Lung (tissue), 12 donors: Measurements from ENCODE around the gene PAPSS2. TPM values are rescaled to one million over a fixed set of nuclear protein-coding genes. Genes with fewer than 3 reads are reported as not detected.
A peak's percentile ranks its signal among the peaks of the same experiment; 100 is the strongest.

ENCODE experiments used
- ATAC-seq: fragments of 200-7000 bp; cut with Tn5 transposase; one replicate; pipeline ENCODE4 v1.9.1; 2020; ENCODE audit warnings: moderate number of reproducible peaks; ENCODE audit not compliant: insufficient read depth, low FRiP score
- DNase-seq, 3 donors: peaks; one replicate each; pipeline ENCODE4 v3.0.0-alpha.2; 2013 to 2017
- H3K27ac ChIP-seq, 2 donors: one replicate each; pipeline ENCODE4 v1.5.1; 2013; ENCODE audit warnings: mild to moderate bottlenecking in 2 of 2, moderate library complexity in 2 of 2, control low read depth in 1 of 2, inconsistent platforms in 1 of 2, low read depth in 1 of 2, low read length in 1 of 2
- H3K27me3 ChIP-seq, 3 donors: one replicate each; pipeline ENCODE4 v1.5.1; 2013; ENCODE audit warnings: low read length in 2 of 3; ENCODE audit not compliant: control insufficient read depth in 3 of 3, insufficient read depth in 3 of 3
- H3K36me3 ChIP-seq, 4 donors: one replicate each; pipeline ENCODE4 v1.5.1; 2013; ENCODE audit warnings: low read length in 4 of 4, mild to moderate bottlenecking in 1 of 4, moderate library complexity in 1 of 4; ENCODE audit not compliant: control insufficient read depth in 4 of 4, insufficient read depth in 4 of 4
- H3K4me1 ChIP-seq, 5 donors: one replicate each; pipeline ENCODE4 v1.5.1; 2013; ENCODE audit warnings: low read length in 5 of 5, mild to moderate bottlenecking in 2 of 5, moderate library complexity in 1 of 5; ENCODE audit not compliant: control insufficient read depth in 5 of 5, insufficient read depth in 5 of 5
- H3K4me3 ChIP-seq: one replicate; pipeline ENCODE4 v1.5.1; 2013; ENCODE audit warnings: mild to moderate bottlenecking, control low read depth, moderate library complexity
- H3K9ac ChIP-seq, 2 donors: one replicate each; pipeline ENCODE4 v1.5.1; 2013; ENCODE audit warnings: low read length in 2 of 2, control low read depth in 1 of 2; ENCODE audit not compliant: insufficient read depth in 1 of 2
- H3K9me3 ChIP-seq, 4 donors: one replicate each; pipeline ENCODE4 v1.5.1; 2013; ENCODE audit warnings: low read length in 3 of 4, mild to moderate bottlenecking in 1 of 4, moderate library complexity in 1 of 4; ENCODE audit not compliant: control insufficient read depth in 4 of 4, insufficient read depth in 3 of 4
- CTCF ChIP-seq: IDR thresholded peaks from 2 replicates; pipeline ENCODE4 v1.5.1; 2012; ENCODE audit warnings: mild to moderate bottlenecking; ENCODE audit errors: control extremely low read depth, extremely low read depth
- WGBS, 2 donors: extraction: QIAGEN DNeasy Blood & Tissue Kit; methylation state at CpG; one replicate each; pipeline ENCODE4 v1.1.7; 2013; 5-methylcytosine and 5-hydroxymethylcytosine counted together
- polyA plus RNA-seq, 2 donors: library from polyadenylated mRNA; stranded (reverse); fragments of 200-250 nt; gene quantifications; one replicate each; pipeline ENCODE4 v1.2.1, GENCODE V29; 2013
- total RNA-seq, 2 donors: library from RNA; depleted of rRNA in 1 of 2; stranded (reverse); fragments of >200 nt in 1 of 2; gene quantifications; one replicate each; pipeline ENCODE4 v1.2.1, GENCODE V29; 2014 to 2021
- donor health status: control.
- donor health status: control.
- donor health status: Bipolar disorder and iron deficiency.
- donor health status: healthy.
- donor health status: DM: yes; HTN: yes; CAD: no.

PAPSS2 gene
- total and polyA plus RNA-seq, 4 donors: 29.0 to 107 (median 81.1) TPM

GRCh38 chr10:87667493-87667892, 7.8 kb downstream of the PAPSS2 start:
- Histone ChIP-seq H3K9ac (no peak overlapping the region), H3K4me3 (no peak overlapping the region), H3K9me3 (no peaks in the 10 kb centered on the region), H3K36me3 (peaks cover 0 to 20% (median 10%) of the 10 kb centered on the region in 4 donors), H3K27me3 (no peaks in the 10 kb centered on the region), H3K4me1 (peaks cover 0 to 18% (median 3%) of the 10 kb centered on the region in 5 donors), H3K27ac (no peak overlapping the region)
- TF ChIP-seq CTCF: no peak
- 60 to 69% methylated on average over 2 of the region's 2 CpGs for WGBS, 2 donors
- ATAC-seq (no peak), DNase-seq (peak in 2 of 3 donors; percentile 46 to 71)

GRCh38 chr10:87668324-87669074, 8.8 kb downstream of the PAPSS2 start:
- Histone ChIP-seq H3K27ac (no peak overlapping the region), H3K9me3 (no peaks in the 10 kb centered on the region), H3K4me1 (peaks cover 0 to 18% (median 3%) of the 10 kb centered on the region in 5 donors), H3K27me3 (no peaks in the 10 kb centered on the region), H3K36me3 (peaks cover 0 to 20% (median 10%) of the 10 kb centered on the region in 4 donors), H3K4me3 (no peak overlapping the region), H3K9ac (no peak overlapping the region)
- no peak for ATAC-seq
- WGBS, 2 donors: 57 to 59% methylated on average over 5 of the region's 5 CpGs
- no peak for TF ChIP-seq CTCF
- DNase-seq: peak in 1 of 3 donors; percentile 32

- ATAC-seq (no peak), DNase-seq (no peak)
- Histone ChIP-seq H3K27me3 (no peaks in the 10 kb centered on the region), H3K4me1 (peaks cover 0 to 18% (median 2%) of the 10 kb centered on the region in 5 donors), H3K9me3 (no peaks in the 10 kb centered on the region), H3K36me3 (peaks cover 0 to 12% (median 7%) of the 10 kb centered on the region in 4 donors), H3K27ac (no peak overlapping the region), H3K4me3 (no peak overlapping the region), H3K9ac (no peak overlapping the region)
- TF ChIP-seq CTCF: no peak
- whole genome bisulfite sequencing, 2 donors: 89 to 98% methylated on average over 1 of the region's 1 CpG
These were observed 10.1 kb downstream of the PAPSS2 start for GRCh38 chr10:87669752-87670151.

- no peaks in the 10 kb centered on the region for H3K27me3 ChIP-seq
- ATAC-seq (no peak), DNase-seq (no peak)
- H3K4me1 ChIP-seq: peaks cover 0 to 18% (median 2%) of the 10 kb centered on the region in 5 donors
- H3K9me3 ChIP-seq: no peaks in the 10 kb centered on the region
- H3K4me3 ChIP-seq: no peak overlapping the region
- no peak for TF ChIP-seq CTCF
- peaks cover 0 to 10% (median 7%) of the 10 kb centered on the region in 4 donors for H3K36me3 ChIP-seq
- H3K9ac ChIP-seq: no peak overlapping the region
- H3K27ac ChIP-seq: no peak overlapping the region
These were observed 10.9 kb downstream of the PAPSS2 start for GRCh38 chr10:87670586-87670985.
